Mesothelial cell of epicardium (in vitro differentiated cells): Measurements from ENCODE around the gene IGFL4. TPM values are rescaled to one million over a fixed set of nuclear protein-coding genes. Genes with fewer than 3 reads are reported as not detected.
A peak's percentile ranks its signal among the peaks of the same experiment; 100 is the strongest.

Source experiments
- DNase-seq, 2 experiments: peaks; one replicate each; pipeline ENCODE4 v3.0.0; 2021; ENCODE audit warnings: low spot score in 2 of 2; ENCODE audit not compliant: unreplicated experiment in 2 of 2
- H3K27ac Mint-ChIP-seq: 2 replicates; pipeline ENCODE4 v1.8.0; 2021; ENCODE audit warnings: mixed read lengths
- H3K27me3 Mint-ChIP-seq: 2 replicates; pipeline ENCODE4 v1.8.0; 2021; ENCODE audit warnings: low read depth, mixed read lengths
- H3K36me3 Mint-ChIP-seq: 2 replicates; pipeline ENCODE4 v1.8.0; 2021; ENCODE audit warnings: mixed read lengths
- H3K4me1 Mint-ChIP-seq: 2 replicates; pipeline ENCODE4 v1.8.0; 2021; ENCODE audit warnings: mixed read lengths
- H3K4me3 Mint-ChIP-seq: 2 replicates; pipeline ENCODE4 v1.8.0; 2021; ENCODE audit warnings: mild to moderate bottlenecking, moderate library complexity, mixed read lengths
- H3K9me3 Mint-ChIP-seq: 2 replicates; pipeline ENCODE4 v1.8.0; 2021; ENCODE audit warnings: mixed read lengths
- total RNA-seq: library from RNA; stranded (reverse); gene quantifications from 3 replicates; pipeline ENCODE4 v1.2.1, GENCODE V29; 2021
- TF ChIP-seq, protein P1 (sequence below): fragments of 200-600 bp; sonication (generic); IDR thresholded peaks from one replicate; pipeline ENCODE4 v1.5.0; 2021; ENCODE audit warnings: antibody characterized with exemption; ENCODE audit not compliant: unreplicated experiment

The IGFL4 gene
- total RNA-seq, 1 donor from 2014 or later = 2.4 TPM

- H3K4me3 Mint-ChIP-seq = peak overlapping the region; percentile 80
- DNase-seq = peak; percentile 64 to 82
- H3K4me1 Mint-ChIP-seq = peaks cover 9% of the 10 kb centered on the region
- no peaks in the 10 kb centered on the region for H3K36me3 Mint-ChIP-seq
- TF ChIP-seq, protein P1, sequence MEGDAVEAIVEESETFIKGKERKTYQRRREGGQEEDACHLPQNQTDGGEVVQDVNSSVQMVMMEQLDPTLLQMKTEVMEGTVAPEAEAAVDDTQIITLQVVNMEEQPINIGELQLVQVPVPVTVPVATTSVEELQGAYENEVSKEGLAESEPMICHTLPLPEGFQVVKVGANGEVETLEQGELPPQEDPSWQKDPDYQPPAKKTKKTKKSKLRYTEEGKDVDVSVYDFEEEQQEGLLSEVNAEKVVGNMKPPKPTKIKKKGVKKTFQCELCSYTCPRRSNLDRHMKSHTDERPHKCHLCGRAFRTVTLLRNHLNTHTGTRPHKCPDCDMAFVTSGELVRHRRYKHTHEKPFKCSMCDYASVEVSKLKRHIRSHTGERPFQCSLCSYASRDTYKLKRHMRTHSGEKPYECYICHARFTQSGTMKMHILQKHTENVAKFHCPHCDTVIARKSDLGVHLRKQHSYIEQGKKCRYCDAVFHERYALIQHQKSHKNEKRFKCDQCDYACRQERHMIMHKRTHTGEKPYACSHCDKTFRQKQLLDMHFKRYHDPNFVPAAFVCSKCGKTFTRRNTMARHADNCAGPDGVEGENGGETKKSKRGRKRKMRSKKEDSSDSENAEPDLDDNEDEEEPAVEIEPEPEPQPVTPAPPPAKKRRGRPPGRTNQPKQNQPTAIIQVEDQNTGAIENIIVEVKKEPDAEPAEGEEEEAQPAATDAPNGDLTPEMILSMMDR = peak; percentile 79
- H3K27me3 Mint-ChIP-seq = peaks cover 61% of the 10 kb centered on the region
- H3K9me3 Mint-ChIP-seq = no peaks in the 10 kb centered on the region
- no peak overlapping the region for H3K27ac Mint-ChIP-seq
Measured at GRCh38 chr19:46076951-46077814, 36.4 kb upstream of the IGFL4 start.

GRCh38 chr19:46076031-46076880 lies 35.5 kb upstream of the IGFL4 start:
- peak overlapping the region; percentile 80 for H3K4me3 Mint-ChIP-seq

DNA sequence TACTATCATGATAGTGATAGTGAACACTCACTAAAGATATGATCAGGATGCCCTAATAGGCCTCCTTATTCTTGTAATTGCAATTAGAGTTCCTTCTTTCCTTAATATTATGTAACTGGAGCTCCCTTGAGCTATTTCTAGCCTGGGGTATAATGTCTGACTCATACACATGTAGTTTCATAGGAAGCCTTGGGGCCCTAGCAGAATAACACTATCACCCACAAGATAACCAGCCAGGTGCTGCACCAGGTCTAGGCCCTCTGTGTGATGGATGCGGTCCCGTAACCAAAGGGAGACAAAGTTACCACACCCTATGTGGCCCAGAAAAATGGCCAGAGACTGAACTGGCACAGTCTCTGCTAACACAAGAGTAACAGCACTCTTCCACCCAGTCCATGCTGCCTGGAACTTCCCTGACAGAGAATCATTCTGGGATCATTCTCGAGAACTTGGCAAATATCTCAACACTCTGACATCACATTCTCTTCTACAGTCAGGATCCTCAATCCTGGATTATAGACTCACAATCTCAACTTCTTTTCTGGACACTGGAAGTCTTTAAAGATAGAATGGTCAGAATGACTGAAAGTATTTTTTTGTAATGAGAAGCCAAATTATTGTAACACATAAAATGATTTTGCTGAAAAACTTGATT lies 32.6 kb upstream of the IGFL4 start:
- H3K9me3 Mint-ChIP-seq = no peaks in the 10 kb centered on the region

More at GRCh38 chr19:46076031-46076880, 35.5 kb upstream of the IGFL4 start:
- H3K27ac Mint-ChIP-seq = no peak overlapping the region
- no peaks in the 10 kb centered on the region for H3K36me3 Mint-ChIP-seq
- DNase-seq = no peak
- H3K27me3 Mint-ChIP-seq = peaks cover 67% of the 10 kb centered on the region
- peaks cover 9% of the 10 kb centered on the region for H3K4me1 Mint-ChIP-seq
- TF ChIP-seq, protein P1 = peak; percentile 27
- no peaks in the 10 kb centered on the region for H3K9me3 Mint-ChIP-seq

GRCh38 chr19:46069806-46070341 lies 29.1 kb upstream of the IGFL4 start:
- H3K4me1 Mint-ChIP-seq = peaks cover 26% of the 10 kb centered on the region
- no peak overlapping the region for H3K4me3 Mint-ChIP-seq
- DNase-seq = no peak
- no peaks in the 10 kb centered on the region for H3K36me3 Mint-ChIP-seq
- H3K9me3 Mint-ChIP-seq = no peaks in the 10 kb centered on the region
- peaks cover 37% of the 10 kb centered on the region for H3K27me3 Mint-ChIP-seq
- TF ChIP-seq, protein P1 = no peak
- H3K27ac Mint-ChIP-seq = peak overlapping the region; percentile 77

More for the DNA sequence above, 32.6 kb upstream of the IGFL4 start:
- Mint-ChIP-seq H3K4me1 (peaks cover 30% of the 10 kb centered on the region), H3K27me3 (peaks cover 62% of the 10 kb centered on the region), H3K36me3 (no peaks in the 10 kb centered on the region), H3K4me3 (no peak overlapping the region), H3K27ac (no peak overlapping the region)
- TF ChIP-seq, protein P1 = no peak
- no peak for DNase-seq
